Loucy (cell line): ENCODE results near the gene KDM6A.
"Not testable (repeated sequence)": the region's sequence is repeated elsewhere in the genome, so short reads cannot be mapped to it uniquely, and the experiment has no call there.

Source experiments
- H2AFZ ChIP-seq: fragments of 200-600 bp; sonication (generic); 2 replicates; pipeline ENCODE4 v1.6.0; 2016; ENCODE audit warnings: antibody characterized with exemption, mild to moderate bottlenecking, low read length, moderate library complexity
- H3F3A ChIP-seq: fragments of 200-600 bp; 2 replicates; pipeline ENCODE4 v1.6.0; 2016; ENCODE audit warnings: antibody characterized with exemption, low read depth, mild to moderate bottlenecking
- H3K27me3 ChIP-seq: fragments of 200-600 bp; sonication (generic); 2 replicates; pipeline ENCODE4 v1.6.1; 2014; ENCODE audit warnings: low read length, mild to moderate bottlenecking; ENCODE audit not compliant: insufficient read depth, poor library complexity, severe bottlenecking
- H3K36me3 ChIP-seq: fragments of 200-600 bp; sonication (generic); 2 replicates; pipeline ENCODE4 v1.6.1; 2016; ENCODE audit warnings: low read length; ENCODE audit not compliant: insufficient read depth
- H3K4me1 ChIP-seq: fragments of 200-600 bp; sonication (generic); 2 replicates; pipeline ENCODE4 v1.5.1; 2014; ENCODE audit warnings: low read length, mild to moderate bottlenecking; ENCODE audit not compliant: insufficient read depth, poor library complexity, severe bottlenecking
- H3K4me2 ChIP-seq: fragments of 200-600 bp; sonication (generic); 2 replicates; pipeline ENCODE4 v1.6.0; 2014; ENCODE audit warnings: antibody characterized with exemption, low read length, low read depth, mild to moderate bottlenecking; ENCODE audit not compliant: poor library complexity, severe bottlenecking
- H3K4me3 ChIP-seq: fragments of 200-600 bp; sonication (generic); 2 replicates; pipeline ENCODE4 v1.5.1; 2014; ENCODE audit warnings: low read length, mild to moderate bottlenecking, mixed read lengths; ENCODE audit not compliant: poor library complexity, severe bottlenecking
- H3K79me2 ChIP-seq: fragments of 200-600 bp; sonication (generic); 2 replicates; pipeline ENCODE4 v1.6.1; 2014; ENCODE audit warnings: low read length; ENCODE audit not compliant: insufficient read depth
- H3K9ac ChIP-seq: fragments of 200-600 bp; sonication (generic); 2 replicates; pipeline ENCODE4 v1.6.0; 2014; ENCODE audit warnings: mild to moderate bottlenecking, low read depth, low read length, moderate library complexity; ENCODE audit not compliant: poor library complexity, severe bottlenecking
- H3K9me2 ChIP-seq: fragments of 200-600 bp; sonication (generic); replicated peaks from 2 replicates; pipeline ENCODE4 v1.6.1; 2016; ENCODE audit warnings: low read depth, low read length, mixed read lengths
- H3K9me3 ChIP-seq: fragments of 200-600 bp; sonication (generic); 2 replicates; pipeline ENCODE4 v1.6.1; 2014; ENCODE audit warnings: mild to moderate bottlenecking, antibody characterized with exemption, low read length, low read depth; ENCODE audit not compliant: insufficient read depth
- H4K20me1 ChIP-seq: fragments of 200-600 bp; sonication (generic); 2 replicates; pipeline ENCODE4 v1.6.0; 2014; ENCODE audit warnings: antibody characterized with exemption, low read length, mild to moderate bottlenecking; ENCODE audit not compliant: insufficient read depth, poor library complexity, severe bottlenecking
- EZH2phosphoT487 ChIP-seq: fragments of 200-600 bp; IDR thresholded peaks from 2 replicates; pipeline ENCODE4 v1.6.1; 2018; ENCODE audit warnings: antibody characterized with exemption, mild to moderate bottlenecking, moderate library complexity, borderline replicate concordance
- TF ChIP-seq, protein P1 (sequence below): fragments of 200-600 bp; sonication (generic); conservative IDR thresholded peaks from 2 replicates; pipeline ENCODE4 v1.5.1; 2014; ENCODE audit warnings: mild to moderate bottlenecking, antibody characterized with exemption, low read length

The KDM6A gene

DNA sequence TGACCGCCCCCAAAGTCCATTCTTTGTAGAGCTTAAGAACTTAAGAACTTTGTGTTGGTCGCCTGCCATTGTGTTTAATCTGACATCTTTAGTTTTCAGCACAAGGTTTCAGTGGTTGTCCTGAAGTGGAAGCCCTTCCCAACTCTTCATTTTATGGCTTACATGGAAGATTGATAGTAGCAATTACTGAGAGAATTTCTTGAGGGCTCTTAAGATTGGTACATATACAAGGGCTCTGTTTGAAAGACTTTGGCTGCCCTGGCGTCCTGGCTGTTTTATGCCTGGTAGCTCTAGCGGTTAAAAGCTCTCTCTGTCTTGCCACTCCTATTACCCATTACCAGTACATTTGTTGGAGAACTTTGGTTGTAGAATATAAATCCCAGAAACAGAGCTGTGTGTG is 75.0 kb downstream of the KDM6A start:
- Histone ChIP-seq H3K4me1 (no peaks in the 10 kb centered on the region), H3K9ac (no peak overlapping the region), H3K27me3 (no peaks in the 10 kb centered on the region), H3K9me3 (peaks cover 6% of the 10 kb centered on the region), H2AFZ (no peak overlapping the region), H3F3A (no peaks in the 10 kb centered on the region), H3K4me2 (no peak overlapping the region), H4K20me1 (peaks cover 31% of the 10 kb centered on the region), H3K9me2 (no peaks in the 10 kb centered on the region), H3K79me2 (peaks cover 100% of the 10 kb centered on the region), H3K36me3 (no peaks in the 10 kb centered on the region), H3K4me3 (no peak overlapping the region)
- no peak for TF ChIP-seq EZH2phosphoT487
- TF ChIP-seq, protein P1, sequence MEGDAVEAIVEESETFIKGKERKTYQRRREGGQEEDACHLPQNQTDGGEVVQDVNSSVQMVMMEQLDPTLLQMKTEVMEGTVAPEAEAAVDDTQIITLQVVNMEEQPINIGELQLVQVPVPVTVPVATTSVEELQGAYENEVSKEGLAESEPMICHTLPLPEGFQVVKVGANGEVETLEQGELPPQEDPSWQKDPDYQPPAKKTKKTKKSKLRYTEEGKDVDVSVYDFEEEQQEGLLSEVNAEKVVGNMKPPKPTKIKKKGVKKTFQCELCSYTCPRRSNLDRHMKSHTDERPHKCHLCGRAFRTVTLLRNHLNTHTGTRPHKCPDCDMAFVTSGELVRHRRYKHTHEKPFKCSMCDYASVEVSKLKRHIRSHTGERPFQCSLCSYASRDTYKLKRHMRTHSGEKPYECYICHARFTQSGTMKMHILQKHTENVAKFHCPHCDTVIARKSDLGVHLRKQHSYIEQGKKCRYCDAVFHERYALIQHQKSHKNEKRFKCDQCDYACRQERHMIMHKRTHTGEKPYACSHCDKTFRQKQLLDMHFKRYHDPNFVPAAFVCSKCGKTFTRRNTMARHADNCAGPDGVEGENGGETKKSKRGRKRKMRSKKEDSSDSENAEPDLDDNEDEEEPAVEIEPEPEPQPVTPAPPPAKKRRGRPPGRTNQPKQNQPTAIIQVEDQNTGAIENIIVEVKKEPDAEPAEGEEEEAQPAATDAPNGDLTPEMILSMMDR: no peak

DNA sequence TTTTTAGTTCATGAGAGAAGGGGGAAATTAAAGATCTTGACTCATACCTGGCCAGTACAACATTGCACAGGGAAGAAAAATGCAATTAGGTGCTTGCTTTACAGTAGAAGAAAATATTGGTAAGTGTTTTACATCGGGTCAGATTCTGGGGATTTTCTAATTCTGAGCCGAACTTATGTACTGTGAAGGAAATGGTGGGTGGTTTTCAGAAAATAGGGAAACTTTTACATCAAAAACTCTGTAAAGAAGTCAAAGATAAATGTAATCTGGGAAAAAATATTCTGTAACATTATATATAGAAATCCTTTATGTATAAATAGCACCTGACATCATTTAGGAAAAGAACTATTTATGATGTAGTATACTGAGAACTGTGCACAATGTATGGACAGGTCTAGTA is 75.4 kb downstream of the KDM6A start:
- TF ChIP-seq EZH2phosphoT487: no peak
- TF ChIP-seq, protein P1: no peak
- Histone ChIP-seq H2AFZ (no peak overlapping the region), H3K4me3 (no peak overlapping the region), H4K20me1 (peaks cover 32% of the 10 kb centered on the region), H3K9me3 (peaks cover 6% of the 10 kb centered on the region), H3F3A (no peaks in the 10 kb centered on the region), H3K4me1 (no peaks in the 10 kb centered on the region), H3K4me2 (no peak overlapping the region), H3K9me2 (no peaks in the 10 kb centered on the region), H3K79me2 (peaks cover 99% of the 10 kb centered on the region), H3K36me3 (no peaks in the 10 kb centered on the region), H3K9ac (no peak overlapping the region), H3K27me3 (no peaks in the 10 kb centered on the region)

DNA sequence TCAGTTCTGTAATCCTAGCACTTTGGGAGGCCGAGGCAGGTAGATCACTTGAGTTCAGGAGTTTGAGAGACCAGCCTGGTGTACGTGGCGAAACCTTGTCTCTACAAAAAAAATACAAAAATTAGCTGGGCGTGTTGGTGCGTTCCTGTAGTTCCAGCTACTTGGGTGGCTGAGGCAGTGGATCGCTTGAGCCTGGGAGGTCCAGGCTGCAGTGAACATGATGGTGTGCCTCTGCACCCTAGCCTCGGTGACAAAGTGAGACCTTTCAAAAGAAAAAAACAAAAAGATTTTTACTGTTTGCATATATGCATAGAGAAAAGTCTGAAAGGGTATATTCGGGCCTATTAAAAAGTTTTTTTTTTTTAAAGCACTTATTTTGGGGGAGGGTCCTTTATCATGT is 76.1 kb downstream of the KDM6A start:
- Histone ChIP-seq H3K4me1 (no peaks in the 10 kb centered on the region), H2AFZ (no peak overlapping the region), H3K36me3 (no peaks in the 10 kb centered on the region), H3K27me3 (no peaks in the 10 kb centered on the region), H3K79me2 (peaks cover 94% of the 10 kb centered on the region), H3K9me3 (peaks cover 6% of the 10 kb centered on the region), H3F3A (no peaks in the 10 kb centered on the region), H3K9ac (no peak overlapping the region), H3K4me3 (no peak overlapping the region), H3K9me2 (no peaks in the 10 kb centered on the region), H3K4me2 (no peak overlapping the region), H4K20me1 (peaks cover 33% of the 10 kb centered on the region)
- TF ChIP-seq EZH2phosphoT487: no peak
- TF ChIP-seq, protein P1: no peak

DNA sequence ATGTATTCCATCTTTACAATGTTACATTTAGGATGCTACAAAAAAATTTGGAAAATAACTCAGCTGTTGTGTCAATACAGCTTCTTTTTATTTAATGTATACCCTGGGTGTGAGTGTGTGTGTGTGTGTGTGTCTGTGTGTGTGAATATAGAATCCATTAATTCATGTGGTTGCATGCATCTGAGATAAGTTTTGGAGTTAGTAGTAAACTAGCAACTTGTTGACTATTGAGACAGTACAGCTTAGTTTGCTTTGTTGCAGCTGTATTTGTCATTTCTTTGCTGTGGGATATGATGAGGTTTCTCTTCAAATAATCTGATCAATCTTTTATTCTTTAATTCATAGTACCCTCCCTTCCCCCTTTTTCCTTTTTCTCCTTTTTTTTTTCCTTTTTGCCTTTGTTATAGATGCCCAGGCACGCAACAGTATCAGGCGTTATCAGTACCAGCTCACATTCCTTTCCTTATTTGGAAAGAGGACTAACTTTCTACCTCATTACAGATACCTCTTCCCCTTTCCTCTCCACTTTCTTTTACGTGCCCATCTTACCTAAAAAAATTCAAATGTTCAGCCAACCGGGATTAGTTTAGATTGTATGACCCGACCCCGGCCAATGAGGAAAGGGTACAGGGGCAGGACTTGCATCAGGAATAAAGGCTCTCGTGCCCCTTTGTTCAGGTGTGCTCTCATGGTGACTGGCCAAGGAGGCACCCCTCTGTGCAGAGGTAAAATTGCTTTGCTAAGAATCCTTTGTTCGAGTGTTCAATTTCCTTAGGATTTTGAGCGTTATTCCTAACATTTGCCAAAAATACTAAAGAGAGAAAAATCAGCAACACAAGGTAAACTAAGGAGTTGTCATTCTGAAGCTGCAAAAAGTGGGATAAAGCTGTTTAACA is 77.7 kb downstream of the KDM6A start:
- H3K36me3 ChIP-seq, H3K4me1 ChIP-seq, H2AFZ ChIP-seq, H3F3A ChIP-seq, H3K9ac ChIP-seq, H3K4me3 ChIP-seq, H3K4me2 ChIP-seq, H3K9me3 ChIP-seq, H3K27me3 ChIP-seq, H3K9me2 ChIP-seq: not testable (repeated sequence)
- peaks cover 92% of the 10 kb centered on the region for H3K79me2 ChIP-seq
- peaks cover 38% of the 10 kb centered on the region for H4K20me1 ChIP-seq
